HG03103 (cell line): ENCODE measurements around the gene LMF2.

Experiments used
- ATAC-seq: cut with Tn5 transposase; IDR thresholded peaks from one replicate; pipeline ENCODE4 v1.9.1; 2021; ENCODE audit warnings: low read depth; ENCODE audit not compliant: unreplicated experiment

Gene LMF2

GRCh38 chr22:50468626-50469025 lies 38.9 kb downstream of the LMF2 start:
- ATAC-seq = no peak

GRCh38 chr22:50467773-50468440 lies 39.6 kb downstream of the LMF2 start:
- no peak for ATAC-seq

GRCh38 chr22:50467341-50467740 lies 40.2 kb downstream of the LMF2 start:
- ATAC-seq = no peak

GRCh38 chr22:50465066-50465930 lies 42.2 kb downstream of the LMF2 start:
- no peak for ATAC-seq

GRCh38 chr22:50464451-50464850 lies 43.1 kb downstream of the LMF2 start:
- no peak for ATAC-seq

GRCh38 chr22:50463188-50463900 lies 44.2 kb downstream of the LMF2 start:
- ATAC-seq = no peak

- no peak for ATAC-seq
Observed at GRCh38 chr22:50461979-50462540, 45.4 kb downstream of the LMF2 start.

GRCh38 chr22:50461536-50461935 lies 46.0 kb downstream of the LMF2 start:
- no peak for ATAC-seq

GRCh38 chr22:50460938-50461337 lies 46.6 kb downstream of the LMF2 start:
- no peak for ATAC-seq

- ATAC-seq = no peak
Observed at GRCh38 chr22:50459496-50460140, 47.9 kb downstream of the LMF2 start.

GRCh38 chr22:50459016-50459415 lies 48.5 kb downstream of the LMF2 start:
- no peak for ATAC-seq

- ATAC-seq = no peak
Observed at GRCh38 chr22:50456466-50457234, 50.9 kb downstream of the LMF2 start.

- no peak for ATAC-seq
Observed at GRCh38 chr22:50456026-50456425, 51.5 kb downstream of the LMF2 start.

- no peak for ATAC-seq
Observed at GRCh38 chr22:50455201-50455600, 52.3 kb downstream of the LMF2 start.

- no peak for ATAC-seq
Observed at GRCh38 chr22:50454556-50455075, 52.9 kb downstream of the LMF2 start.
